NCI-H69 (cell line): ENCODE measurements around the gene YEATS2.

Experiments used
- DNase-seq: peaks from one replicate; lab custom pipeline; 2025; lab: John Stamatoyannopoulos, UW

The YEATS2 gene

DNA sequence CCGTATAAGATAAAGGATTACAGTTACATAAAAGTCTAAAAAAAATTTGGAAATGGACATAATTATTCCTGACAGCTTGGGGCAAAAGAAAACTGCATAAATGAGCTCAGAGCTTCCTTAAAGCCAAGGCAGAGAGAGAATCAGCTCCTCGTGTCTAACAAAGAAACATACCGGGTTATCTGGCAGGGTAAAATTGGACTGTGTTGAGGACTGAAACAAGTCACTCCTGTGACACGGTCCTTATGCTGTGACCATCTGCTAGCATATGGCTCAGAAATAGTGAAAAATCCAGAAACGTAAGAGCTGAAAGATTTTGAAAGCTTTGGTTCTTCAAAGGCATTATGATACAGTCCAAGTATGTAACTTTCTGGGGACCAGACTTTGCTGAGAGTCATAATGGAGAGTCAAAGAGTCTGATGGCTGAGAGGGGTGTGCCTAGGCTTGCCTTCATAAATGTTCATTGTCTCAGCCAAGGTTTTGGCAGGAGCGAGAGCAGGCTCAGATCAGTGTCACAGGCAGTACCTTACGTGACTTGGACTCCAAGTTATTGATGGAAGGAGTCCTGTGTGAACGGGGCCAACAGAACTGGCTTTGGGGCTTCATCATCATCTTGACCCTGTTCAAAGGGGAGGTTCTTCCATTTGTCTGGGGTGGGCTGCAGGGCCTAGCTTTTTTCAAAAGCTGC, 115.3 kb downstream of the YEATS2 start:
- peak; percentile 52 for DNase-seq

GRCh38 chr3:183814240-183814639, 116.6 kb downstream of the YEATS2 start:
- DNase-seq, result no peak

- no peak for DNase-seq
These were observed 118.0 kb downstream of the YEATS2 start for GRCh38 chr3:183815563-183815940.

DNA sequence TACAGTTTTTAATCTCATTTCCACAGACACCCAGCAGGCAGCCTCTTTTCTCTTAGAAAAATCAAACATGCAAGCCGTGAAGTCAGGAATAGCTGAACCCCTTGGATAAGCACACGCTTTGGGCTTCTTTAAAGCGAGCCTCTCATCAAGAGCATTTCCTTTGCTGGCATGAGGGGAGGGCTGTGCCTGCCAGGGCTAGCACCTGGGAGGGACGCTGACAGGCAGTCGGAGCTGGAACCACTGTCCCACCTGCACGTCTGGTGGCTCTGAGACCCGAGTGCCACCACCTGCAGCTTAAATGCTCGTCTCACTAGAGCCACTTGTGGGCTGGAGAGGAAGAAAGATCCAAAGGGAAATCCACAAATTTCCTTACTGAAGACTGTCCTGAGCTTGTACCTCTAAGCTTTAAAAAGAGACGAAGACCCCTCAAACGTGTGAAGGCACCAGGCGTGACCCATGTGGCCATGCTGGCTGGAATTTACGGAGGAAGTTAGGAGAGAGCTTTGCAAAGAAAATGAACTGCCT, 118.4 kb downstream of the YEATS2 start:
- DNase-seq, result no peak

GRCh38 chr3:183816681-183817510, 119.3 kb downstream of the YEATS2 start:
- DNase-seq, result no peak

DNA sequence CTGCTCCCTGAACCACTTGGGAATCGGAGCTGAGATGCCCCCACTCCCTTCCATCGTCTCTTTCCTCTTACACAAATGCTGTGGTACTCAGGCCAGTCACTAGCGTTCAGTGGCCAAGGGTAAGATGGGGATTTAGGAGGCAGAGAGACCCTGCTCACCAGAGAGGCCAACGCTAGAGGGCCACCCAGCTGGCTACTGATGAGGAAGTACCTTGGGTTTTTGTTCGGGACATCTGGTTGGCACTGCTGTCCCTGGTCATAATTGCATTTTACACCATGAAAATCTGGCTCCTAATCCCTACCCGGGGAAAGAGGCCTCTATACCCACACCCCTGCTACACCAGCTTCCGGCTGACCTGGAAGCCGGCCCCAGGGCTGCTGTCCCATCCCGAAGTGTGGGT, 120.0 kb downstream of the YEATS2 start:
- no peak for DNase-seq

GRCh38 chr3:183818041-183818620, 120.5 kb downstream of the YEATS2 start:
- DNase-seq, result no peak

DNA sequence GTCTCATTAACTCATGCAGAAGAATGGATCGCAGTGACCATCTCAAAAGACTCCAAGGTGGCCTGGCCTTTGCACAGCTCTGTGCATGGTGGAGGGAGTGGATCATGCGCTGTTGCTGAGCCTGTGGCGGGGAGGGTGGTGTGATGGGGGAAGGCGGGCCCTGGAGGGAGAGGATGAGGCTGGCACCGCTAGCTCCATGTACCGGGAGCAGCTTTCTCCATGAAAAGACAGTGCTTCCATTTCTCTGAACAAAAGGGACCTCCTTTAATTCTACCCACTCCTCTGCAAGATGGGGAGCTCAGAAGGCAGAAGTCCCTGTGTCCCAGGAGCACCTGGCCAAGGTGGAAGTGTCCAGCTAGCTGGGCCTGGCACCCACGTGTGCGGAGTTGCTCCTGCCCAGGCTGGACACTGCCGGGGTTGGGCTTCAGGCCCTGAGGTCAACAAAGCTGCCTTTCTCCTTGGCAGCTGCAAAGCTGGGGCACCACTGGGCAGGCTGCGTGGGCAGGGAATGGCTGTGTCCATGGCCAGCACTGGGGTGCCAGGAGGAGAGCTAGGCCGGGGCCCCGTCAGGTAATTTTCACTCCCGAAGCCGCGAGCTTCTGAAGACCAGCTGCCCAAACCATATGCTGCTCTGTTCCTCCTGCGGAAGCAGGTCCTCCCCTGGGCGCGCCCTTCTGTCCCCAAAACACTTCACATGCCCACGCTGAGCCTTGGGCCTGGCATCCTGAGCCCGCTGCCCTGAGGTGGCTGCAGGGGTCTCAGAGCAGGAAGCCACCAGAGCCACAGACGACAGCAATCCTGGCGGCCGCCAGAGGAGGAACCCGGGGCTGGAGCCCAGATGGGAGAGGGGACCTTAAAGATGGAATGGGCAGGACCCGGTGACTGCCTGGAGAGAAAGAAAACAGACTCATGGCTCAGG, 121.4 kb downstream of the YEATS2 start:
- DNase-seq, result no peak

- DNase-seq, result no peak
These were observed 122.2 kb downstream of the YEATS2 start for GRCh38 chr3:183819831-183820230.

DNA sequence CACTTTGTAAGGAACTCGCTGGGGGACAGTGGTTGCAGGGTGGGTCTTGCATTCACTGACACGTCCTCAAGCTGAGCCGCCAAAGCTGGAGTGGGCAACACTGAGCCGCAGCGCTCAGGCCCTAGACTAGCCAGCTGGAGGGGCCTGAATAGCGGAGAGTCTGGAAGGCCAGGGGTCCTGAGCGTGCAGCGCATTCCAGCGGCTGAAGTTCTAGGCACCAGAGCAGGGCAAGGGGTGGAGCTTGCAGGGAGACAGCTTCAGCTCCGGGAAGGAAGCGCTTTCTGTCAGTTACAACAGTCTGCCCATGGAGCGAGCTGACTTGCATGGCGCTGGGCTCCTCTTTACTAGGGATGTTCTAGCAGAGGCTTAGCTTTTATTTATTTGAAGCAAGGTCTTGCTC, 125.0 kb downstream of the YEATS2 start:
- no peak for DNase-seq

DNA sequence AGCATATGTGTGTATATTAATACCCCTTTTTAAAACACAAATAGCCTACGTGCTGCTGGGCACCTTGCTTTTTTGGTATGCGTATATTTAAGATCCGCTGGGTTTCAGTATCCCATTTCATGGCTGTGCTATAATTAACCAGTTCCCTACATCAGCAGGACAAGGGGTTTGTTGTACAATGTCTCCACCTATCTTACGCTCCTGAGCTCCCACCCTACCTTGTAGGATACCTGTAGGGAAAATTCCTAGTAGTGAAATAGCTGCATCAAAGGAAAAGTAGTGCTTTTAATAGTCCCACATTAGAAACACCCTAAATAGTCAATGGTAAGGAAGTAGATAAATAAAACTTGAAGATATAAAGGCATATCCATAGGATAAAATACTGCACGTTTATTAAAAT, 126.4 kb downstream of the YEATS2 start:
- peak; percentile 71 for DNase-seq

- peak; percentile 62 for DNase-seq
These were observed 127.3 kb downstream of the YEATS2 start for GRCh38 chr3:183824761-183825455.

DNA sequence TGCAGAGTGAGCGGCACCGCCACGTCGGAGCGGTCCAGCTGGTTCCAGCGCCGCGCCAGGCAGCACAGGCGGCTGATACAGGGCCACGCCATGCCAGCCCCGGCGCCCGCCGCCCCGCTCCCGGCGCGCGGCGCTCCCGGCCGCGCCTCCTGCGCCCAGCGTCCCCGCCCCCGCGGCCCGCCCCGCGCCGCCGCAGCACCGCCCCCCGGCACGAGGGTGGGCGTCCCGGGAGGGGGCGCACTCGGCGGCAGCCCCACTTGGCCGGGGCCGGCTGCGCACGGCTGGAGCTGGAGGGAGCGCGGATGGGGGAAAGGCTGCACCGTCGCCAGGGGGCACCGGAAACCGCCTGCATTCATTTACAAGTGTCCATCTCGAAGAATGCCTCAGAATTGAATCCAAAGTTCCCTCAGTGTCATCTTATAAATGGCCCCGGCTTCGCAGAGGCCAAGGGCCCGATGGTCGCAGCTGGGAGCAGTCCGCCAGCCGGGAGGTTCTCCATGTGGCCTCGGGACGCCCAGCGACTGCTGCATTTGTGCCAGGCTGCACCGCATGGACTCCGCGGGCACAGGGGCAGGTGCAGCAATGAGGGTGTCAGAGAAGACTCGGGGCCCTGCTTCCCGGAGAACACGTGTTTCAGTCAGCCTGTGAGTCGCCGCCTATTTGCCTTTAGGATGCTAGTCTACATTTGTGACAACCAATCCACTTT, 128.0 kb downstream of the YEATS2 start, which contains the start of gene MAP6D1:
MAP6D1 (minus strand) TSS at position 122 of the 706 bp plus-strand sequence; CDS start at position 92, 30 bp downstream.
- peak; percentile 79 for DNase-seq

DNA sequence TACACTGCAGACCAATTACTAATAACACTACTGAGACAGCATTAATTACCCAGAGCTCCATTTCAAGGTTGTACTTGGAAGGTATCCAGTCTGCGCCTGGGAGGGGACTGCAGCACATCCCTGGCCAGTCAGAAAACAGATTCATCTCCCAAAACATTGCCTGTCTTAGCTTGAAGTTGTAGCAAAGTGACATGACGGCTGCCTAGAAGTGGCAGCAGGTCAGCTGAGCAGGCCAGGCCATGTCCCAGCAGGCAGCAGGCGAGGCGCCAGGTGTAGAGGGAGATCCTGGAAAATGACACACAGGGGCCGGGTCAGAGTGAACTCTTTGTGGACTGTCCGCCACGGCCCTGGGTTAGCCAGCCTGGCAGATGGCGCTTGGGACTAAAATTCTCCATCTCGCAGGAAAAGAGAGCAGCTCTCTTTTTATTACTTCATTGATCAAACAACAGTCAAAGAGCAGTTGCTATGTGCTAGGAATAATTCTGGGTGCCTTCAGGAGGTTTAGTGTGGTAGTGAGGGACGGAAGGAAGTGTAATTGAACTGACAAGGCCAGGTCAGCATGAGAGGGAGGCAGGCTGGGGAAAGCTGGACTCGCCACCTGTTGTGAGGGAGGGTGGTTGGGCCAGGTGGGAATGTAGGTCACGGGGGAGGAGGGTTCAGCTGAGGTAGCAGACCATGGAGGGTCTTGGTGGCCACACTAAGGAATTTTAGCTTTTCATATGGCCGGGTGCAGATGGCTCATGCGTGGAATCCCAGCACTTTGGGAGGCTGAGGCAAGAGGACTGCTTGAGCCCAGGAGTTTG, 129.1 kb downstream of the YEATS2 start:
- DNase-seq, result peak; percentile 58

- DNase-seq, result no peak
These were observed 130.4 kb downstream of the YEATS2 start for GRCh38 chr3:183827809-183828537.

- DNase-seq, result no peak
These were observed 130.9 kb downstream of the YEATS2 start for GRCh38 chr3:183828538-183828870.

DNA sequence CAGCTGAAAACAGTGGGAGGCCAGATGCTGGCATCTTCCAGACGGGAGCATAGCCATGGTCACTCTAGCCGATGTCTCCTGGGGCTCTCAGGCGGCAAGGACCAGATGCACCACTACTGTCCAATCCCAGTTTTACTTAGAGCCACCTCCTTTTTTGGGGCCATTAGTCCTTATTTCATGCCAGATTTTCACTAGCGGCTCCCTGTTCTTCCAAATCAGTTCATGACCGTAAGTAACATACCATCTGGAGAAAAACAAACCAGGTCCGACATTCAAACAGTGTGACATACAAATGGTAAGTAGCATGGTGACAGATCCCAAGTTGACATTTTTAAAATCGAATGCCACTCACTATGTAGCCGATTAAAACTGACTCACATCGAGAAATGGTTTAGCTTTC, 131.9 kb downstream of the YEATS2 start:
- DNase-seq, result no peak

GRCh38 chr3:183830187-183830586, 132.6 kb downstream of the YEATS2 start:
- DNase-seq, result no peak

DNA sequence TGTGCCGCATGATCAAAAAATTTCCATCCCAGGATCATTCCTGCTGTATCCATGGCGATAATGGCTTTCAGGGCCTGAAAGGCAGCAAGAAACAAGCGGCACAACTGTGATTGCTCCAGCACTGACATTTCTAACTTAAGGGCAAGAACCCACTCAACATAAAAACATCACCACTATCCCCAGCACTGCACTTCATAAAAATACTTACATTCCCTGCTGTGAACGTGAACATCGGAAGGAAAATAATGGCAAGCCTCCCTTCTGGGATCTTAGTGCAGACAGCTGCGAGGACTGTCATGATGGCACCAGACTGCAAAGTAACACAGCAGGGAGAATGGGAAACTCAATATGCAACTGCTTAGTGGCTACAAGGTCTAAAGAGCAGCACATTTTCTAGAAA, 135.9 kb downstream of the YEATS2 start:
- no peak for DNase-seq
